Measurements from ENCODE around the gene ZNF365.

DNA sequence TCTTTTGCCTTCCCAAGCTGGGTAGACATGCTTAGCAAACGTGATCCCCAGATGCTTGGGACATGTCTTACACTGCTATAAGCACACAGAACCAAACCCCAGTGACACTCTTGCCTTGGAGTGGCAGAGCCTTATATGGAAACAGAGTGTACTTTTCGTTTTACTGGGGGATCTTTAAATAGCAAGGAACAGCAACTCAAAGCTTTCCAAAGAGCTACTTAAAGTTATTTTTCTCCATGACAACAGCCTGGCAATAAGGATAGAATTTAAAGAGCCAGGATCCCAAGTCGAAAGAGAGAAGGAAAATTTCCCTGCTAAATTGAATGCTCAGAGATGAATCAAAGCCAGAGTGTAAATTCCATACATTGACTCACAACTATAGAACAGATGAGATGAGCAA is 67.8 kb downstream of the ZNF365 start:
- TF ChIP-seq, protein P1, sequence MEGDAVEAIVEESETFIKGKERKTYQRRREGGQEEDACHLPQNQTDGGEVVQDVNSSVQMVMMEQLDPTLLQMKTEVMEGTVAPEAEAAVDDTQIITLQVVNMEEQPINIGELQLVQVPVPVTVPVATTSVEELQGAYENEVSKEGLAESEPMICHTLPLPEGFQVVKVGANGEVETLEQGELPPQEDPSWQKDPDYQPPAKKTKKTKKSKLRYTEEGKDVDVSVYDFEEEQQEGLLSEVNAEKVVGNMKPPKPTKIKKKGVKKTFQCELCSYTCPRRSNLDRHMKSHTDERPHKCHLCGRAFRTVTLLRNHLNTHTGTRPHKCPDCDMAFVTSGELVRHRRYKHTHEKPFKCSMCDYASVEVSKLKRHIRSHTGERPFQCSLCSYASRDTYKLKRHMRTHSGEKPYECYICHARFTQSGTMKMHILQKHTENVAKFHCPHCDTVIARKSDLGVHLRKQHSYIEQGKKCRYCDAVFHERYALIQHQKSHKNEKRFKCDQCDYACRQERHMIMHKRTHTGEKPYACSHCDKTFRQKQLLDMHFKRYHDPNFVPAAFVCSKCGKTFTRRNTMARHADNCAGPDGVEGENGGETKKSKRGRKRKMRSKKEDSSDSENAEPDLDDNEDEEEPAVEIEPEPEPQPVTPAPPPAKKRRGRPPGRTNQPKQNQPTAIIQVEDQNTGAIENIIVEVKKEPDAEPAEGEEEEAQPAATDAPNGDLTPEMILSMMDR (IDR thresholded peaks at IDR 0.05), result no peak
- TF ChIP-seq EZH2 (IDR thresholded peaks at IDR 0.05) (no peak), EZH2phosphoT487 (IDR thresholded peaks at IDR 0.05) (no peak)
